SK-N-SH (cell line): ENCODE measurements around the gene PRR16. TPM values are rescaled to one million over a fixed set of nuclear protein-coding genes. Genes with fewer than 3 reads are reported as not detected.

ENCODE experiments used
- CTCF ChIA-PET: fragments of 300-600, 350-600 bp; formaldehyde crosslinking; extraction: SDS; loops from one replicate; lab custom pipeline; 2021; lab: Yijun Ruan, JAX
- POLR2A ChIA-PET: fragments of 350-600 bp; sonication (Branson Sonifier 250); formaldehyde crosslinking; extraction: SDS; loops from one replicate; lab custom pipeline; 2020; ENCODE audit warnings: antibody characterized with exemption, inconsistent platforms; lab: Yijun Ruan, JAX
- DNase-seq: peaks from one replicate; pipeline ENCODE4 v3.0.0; 2012
- H2AFZ ChIP-seq: fragments of 200-600 bp; sonication (generic); 2 replicates; pipeline ENCODE4 v1.8.1; 2016; ENCODE audit warnings: antibody characterized with exemption, mild to moderate bottlenecking, low read depth
- H3F3A ChIP-seq: fragments of 200-600 bp; sonication (generic); replicated peaks from 2 replicates; pipeline ENCODE3; 2016; ENCODE audit warnings: antibody characterized with exemption, mild to moderate bottlenecking; ENCODE audit not compliant: insufficient read depth
- H3K27ac ChIP-seq, 2 experiments: fragments of 200-500 bp in 1 of 2; fragments of 200-600 bp in 1 of 2; sonication (Bioruptor generic) in 1 of 2; sonication (generic), shearing (Covaris generic) in 1 of 2; 2 replicates each; pipeline versions ENCODE4 v1.5.1 to v1.6.1; 2014 to 2016; ENCODE audit warnings: low read depth in 2 of 2, inconsistent platforms in 1 of 2, low read length in 1 of 2, mild to moderate bottlenecking in 1 of 2, mixed read lengths in 1 of 2
- H3K27me3 ChIP-seq: fragments of 200-600 bp; sonication (generic), shearing (Covaris generic); 2 replicates; pipeline ENCODE4 v1.6.1; 2016; ENCODE audit warnings: mixed run types; ENCODE audit not compliant: insufficient read depth
- H3K36me3 ChIP-seq, 2 experiments: fragments of 200-500 bp in 1 of 2; fragments of 200-600 bp in 1 of 2; sonication (Bioruptor generic) in 1 of 2; sonication (generic) in 1 of 2; replicated peaks in 1 of 2; 2 replicates each; pipeline versions ENCODE3 to v1.5.1; 2014 to 2016; ENCODE audit warnings: low read length in 1 of 2, mild to moderate bottlenecking in 1 of 2; ENCODE audit not compliant: insufficient read depth in 2 of 2, control insufficient read depth in 1 of 2
- H3K4me1 ChIP-seq, 2 experiments: fragments of 200-500 bp in 1 of 2; fragments of 200-600 bp in 1 of 2; sonication (Bioruptor generic) in 1 of 2; sonication (generic), shearing (Covaris generic) in 1 of 2; 2 replicates each; pipeline versions ENCODE4 v1.5.1 to v1.6.1; 2014 to 2016; ENCODE audit warnings: low read depth in 1 of 2, low read length in 1 of 2, mixed run types in 1 of 2; ENCODE audit not compliant: insufficient read depth in 2 of 2, control insufficient read depth in 1 of 2
- H3K4me2 ChIP-seq: fragments of 200-600 bp; sonication (generic), shearing (Covaris generic); 2 replicates; pipeline ENCODE4 v1.6.1; 2017; ENCODE audit warnings: mixed run types
- H3K4me3 ChIP-seq, 2 experiments: fragments of 200-500 bp in 1 of 2; fragments of 200-600 bp in 1 of 2; sonication (Bioruptor generic) in 1 of 2; sonication (generic), shearing (Covaris generic) in 1 of 2; 2 replicates each; pipeline versions ENCODE4 v1.5.1 to v1.8.1; 2014 to 2016; ENCODE audit warnings: low read depth in 2 of 2, inconsistent platforms in 1 of 2, low read length in 1 of 2, mild to moderate bottlenecking in 1 of 2, mixed read lengths in 1 of 2, moderate library complexity in 1 of 2
- H3K79me2 ChIP-seq: fragments of 200-600 bp; sonication (generic); 2 replicates; pipeline ENCODE4 v1.8.1; 2017; ENCODE audit warnings: mild to moderate bottlenecking; ENCODE audit not compliant: insufficient read depth
- H3K9ac ChIP-seq: fragments of 200-600 bp; sonication (generic); 2 replicates; pipeline ENCODE4 v1.6.1; 2017; ENCODE audit warnings: mixed run types
- H3K9me2 ChIP-seq: fragments of 200-600 bp; sonication (generic); 2 replicates; pipeline ENCODE4 v1.6.1; 2017; ENCODE audit warnings: mixed run types
- H3K9me3 ChIP-seq: fragments of 200-600 bp; sonication (generic); 2 replicates; pipeline ENCODE4 v1.6.1; 2017; ENCODE audit warnings: mixed run types, mild to moderate bottlenecking, moderate library complexity
- H4K20me1 ChIP-seq: fragments of 200-600 bp; sonication (generic); 2 replicates; pipeline ENCODE4 v1.6.1; 2017; ENCODE audit warnings: mild to moderate bottlenecking, mixed run types; ENCODE audit not compliant: insufficient read depth
- CTCF ChIP-seq: fragments of 200-600 bp; sonication (generic); IDR thresholded peaks from 2 replicates; pipeline ENCODE4 v1.6.1; 2017; ENCODE audit warnings: antibody characterized with exemption, mild to moderate bottlenecking, moderate library complexity
- IRF3 ChIP-seq: fragments of 150-350 bp; IDR thresholded peaks from 2 replicates; pipeline ENCODE4 v1.6.1; 2016; ENCODE audit warnings: mild to moderate bottlenecking, low read depth, low read length
- REST ChIP-seq: IDR thresholded peaks from 2 replicates; pipeline ENCODE4 v1.6.1; 2012; ENCODE audit warnings: mild to moderate bottlenecking, low read depth, low read length, moderate library complexity
- TAF1 ChIP-seq: IDR thresholded peaks from 2 replicates; pipeline ENCODE4 v1.6.1; 2012; ENCODE audit warnings: low read depth, mild to moderate bottlenecking, low read length, moderate library complexity, borderline replicate concordance
- WGBS: methylation state at CpG from one replicate; pipeline ENCODE4 v1.1.6; 2017; ENCODE audit warnings: low lambda C conversion rate; 5-methylcytosine and 5-hydroxymethylcytosine counted together
- polyA plus RNA-seq, 3 experiments: library from polyadenylated mRNA; depleted of rRNA; stranded (reverse); fragments of >200 nt; gene quantifications; 2 replicates each; pipeline ENCODE4 v1.2.3, GENCODE V29; 2012

PRR16 gene
- polyA plus RNA-seq, 1 of the 3 experiments (the other 2 are of a cell fraction): 26.7 TPM

GRCh38 chr5:120454094-120454798 lies 9.9 kb upstream of the PRR16 start (continued):
- TF ChIP-seq CTCF (no peak), REST (no peak), TAF1 (no peak)
- TF ChIP-seq, all 33 proteins: peak for 8

GRCh38 chr5:120456006-120456405 lies 8.1 kb upstream of the PRR16 start:
- Histone ChIP-seq H2AFZ (no peak overlapping the region), H3K27me3 (no peaks in the 10 kb centered on the region), H3K9me3 (no peaks in the 10 kb centered on the region), H4K20me1 (no peaks in the 10 kb centered on the region), H3K79me2 (no peaks in the 10 kb centered on the region), H3K4me3 (no peak overlapping the region), H3K27ac (no peak overlapping the region), H3K4me1 (peaks cover 0 to 10% of the 10 kb centered on the region in 2 experiments; a peak in 2 of 4 replicates), H3K4me2 (no peak overlapping the region), H3K9me2 (no peaks in the 10 kb centered on the region; the same call in 1 of the 2 replicates)
- DNase-seq: no peak
- POLR2A ChIA-PET: no interaction called here
- CTCF ChIA-PET: no interaction called here
- no peak for TF ChIP-seq IRF3
- TF ChIP-seq, all 33 proteins: peak for 0
- Histone ChIP-seq H3K9ac (no peak overlapping the region), H3F3A (peaks cover 9% of the 10 kb centered on the region), H3K36me3 (no peaks in the 10 kb centered on the region)
- WGBS: 76% methylated on average over 3 of the region's 3 CpGs
